Measurements from ENCODE around the gene GNAO1. TPM values are rescaled to one million over a fixed set of nuclear protein-coding genes. Genes with fewer than 3 reads are reported as not detected.
"Not testable (repeated sequence)": the region's sequence is repeated elsewhere in the genome, so short reads cannot be mapped to it uniquely, and the experiment has no call there.

GNAO1 gene
- total RNA-seq, 1 donor, result under 0.01 TPM

- H3K4me3 ChIP-seq (ENCODE audit: low read depth, low read length), result no peak overlapping the region
- no peak for TF ChIP-seq CTCF (IDR thresholded peaks at IDR 0.05; ENCODE audit: insufficient read depth, low read depth, low read length)
- no peak for DNase-seq (ENCODE audit: low read depth)
These were observed 192.9 kb downstream of the GNAO1 start for GRCh38 chr16:56384074-56384721.

- TF ChIP-seq CTCF (IDR thresholded peaks at IDR 0.05; ENCODE audit: insufficient read depth, low read depth, low read length), result no peak
- H3K4me3 ChIP-seq (ENCODE audit: low read depth, low read length), result no peak overlapping the region
- DNase-seq (ENCODE audit: low read depth), result peak; percentile 22
These were observed 196.1 kb downstream of the GNAO1 start for GRCh38 chr16:56387396-56387795.

- no peak overlapping the region for H3K4me3 ChIP-seq (ENCODE audit: low read depth, low read length)
- no peak for DNase-seq (ENCODE audit: low read depth)
- TF ChIP-seq CTCF (IDR thresholded peaks at IDR 0.05; ENCODE audit: insufficient read depth, low read depth, low read length), result no peak
These were observed 196.9 kb downstream of the GNAO1 start for GRCh38 chr16:56388209-56388608.

GRCh38 chr16:56389554-56389953 lies 198.3 kb downstream of the GNAO1 start:
- H3K4me3 ChIP-seq (ENCODE audit: low read depth, low read length), result no peak overlapping the region
- TF ChIP-seq CTCF (IDR thresholded peaks at IDR 0.05; ENCODE audit: insufficient read depth, low read depth, low read length), result no peak
- peak; percentile 64 for DNase-seq (ENCODE audit: low read depth)

GRCh38 chr16:56396724-56397123 lies 205.4 kb downstream of the GNAO1 start:
- not testable (repeated sequence) for H3K4me3 ChIP-seq (ENCODE audit: low read depth, low read length); DNase-seq (ENCODE audit: low read depth)

GRCh38 chr16:56399047-56399446 lies 207.8 kb downstream of the GNAO1 start:
- TF ChIP-seq CTCF (IDR thresholded peaks at IDR 0.05; ENCODE audit: insufficient read depth, low read depth, low read length), result no peak
- no peak for DNase-seq (ENCODE audit: low read depth)
- no peak overlapping the region for H3K4me3 ChIP-seq (ENCODE audit: low read depth, low read length)

- no peak for DNase-seq (ENCODE audit: low read depth)
- H3K4me3 ChIP-seq (ENCODE audit: low read depth, low read length), result no peak overlapping the region
- TF ChIP-seq CTCF (IDR thresholded peaks at IDR 0.05; ENCODE audit: insufficient read depth, low read depth, low read length), result no peak
These were observed 208.2 kb downstream of the GNAO1 start for GRCh38 chr16:56399486-56399885.

All from fibroblast of villous mesenchyme (primary cell).